BLaER1 treated with 17β-estradiol and CSF1 and Interleukin-3, amounts not matched to agents 10 nM and 100 nM (cell line): ENCODE data around the gene DNLZ.
A peak's percentile ranks its signal among the peaks of the same experiment; 100 is the strongest.

Source experiments
- H3K27ac ChIP-seq, 11 experiments: shearing (Covaris generic); formaldehyde crosslinking; 2 replicates each; pipeline ENCODE4 v1.8.1; 2022
- H3K27me3 ChIP-seq, 11 experiments: shearing (Covaris generic); formaldehyde crosslinking; 2 replicates each; pipeline ENCODE4 v1.8.1; 2022
- H3K36me3 ChIP-seq, 11 experiments: shearing (Covaris generic); formaldehyde crosslinking; 2 replicates each; pipeline ENCODE4 v1.8.1; 2022
- H3K4me1 ChIP-seq, 10 experiments: shearing (Covaris generic); formaldehyde crosslinking; 2 replicates each; pipeline ENCODE4 v1.8.1; 2022
- H3K4me2 ChIP-seq, 11 experiments: shearing (Covaris generic); formaldehyde crosslinking; 2 replicates each; pipeline ENCODE4 v1.8.1; 2022
- H3K4me3 ChIP-seq, 10 experiments: shearing (Covaris generic); formaldehyde crosslinking; 2 replicates each; pipeline ENCODE4 v1.8.1; 2022
- H3K9ac ChIP-seq, 11 experiments: shearing (Covaris generic); formaldehyde crosslinking; 2 replicates each; pipeline ENCODE4 v1.8.1; 2022
- H3K9me3 ChIP-seq, 11 experiments: shearing (Covaris generic); formaldehyde crosslinking; replicated peaks in 1 of 11; 2 replicates each; pipeline ENCODE4 v1.8.1; 2022
- H4K20me1 ChIP-seq, 11 experiments: shearing (Covaris generic); formaldehyde crosslinking; 2 replicates each; pipeline ENCODE4 v1.8.1; 2022
- Cebpa-rat ChIP-seq, 11 experiments: shearing (Covaris generic); IDR thresholded peaks; 2 replicates each; pipeline ENCODE4 v1.8.1; 2022

DNLZ gene

DNA sequence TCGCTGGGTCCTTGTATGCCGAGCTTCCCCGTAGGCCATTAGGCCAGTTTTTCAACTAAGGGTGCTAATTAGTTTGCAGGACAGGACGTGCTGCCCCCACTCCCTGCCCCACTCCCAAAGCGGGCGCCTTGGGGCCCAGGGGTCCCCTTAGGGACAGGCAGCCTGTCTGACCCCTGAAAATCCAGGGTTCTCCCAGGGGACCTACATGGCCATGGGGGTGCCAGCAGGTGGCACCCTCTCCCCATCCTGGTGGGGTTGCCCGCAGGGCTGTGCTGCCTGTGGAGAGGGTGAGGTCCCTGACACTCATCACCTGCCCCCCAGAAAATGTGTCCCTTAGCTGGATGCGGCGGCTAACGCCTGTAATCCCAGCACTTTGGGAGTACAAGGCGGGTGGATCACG is 51.1 kb downstream of the DNLZ start:
- peak overlapping the region in 4 of 11 experiments; percentile 73 to 81 (median 78); a peak in 5 of 22 replicates for H3K9ac ChIP-seq
- peak overlapping the region in 9 of 11 experiments; percentile 77 to 98 (median 94); a peak in 18 of 22 replicates for H3K4me2 ChIP-seq
- H4K20me1 ChIP-seq, result peaks cover 0 to 10% (median 0%) of the 10 kb centered on the region in 11 experiments; a peak in 2 of 22 replicates
- peaks cover 0 to 28% (median 0%) of the 10 kb centered on the region in 11 experiments; a peak in 4 of 22 replicates for H3K27me3 ChIP-seq
- H3K4me1 ChIP-seq, result peaks cover 44 to 83% (median 74%) of the 10 kb centered on the region in 10 experiments
- peaks cover 0 to 10% (median 0%) of the 10 kb centered on the region in 11 experiments; a peak in 2 of 22 replicates for H3K36me3 ChIP-seq
- peak overlapping the region in 4 of 11 experiments; percentile 85 to 91 (median 88); a peak in 7 of 22 replicates for H3K27ac ChIP-seq
- no peak for TF ChIP-seq Cebpa-rat (IDR thresholded peaks at IDR 0.05)
- peaks cover 18 to 29% (median 26%) of the 10 kb centered on the region in 11 experiments for H3K9me3 ChIP-seq
- H3K4me3 ChIP-seq, result no peak overlapping the region

DNA sequence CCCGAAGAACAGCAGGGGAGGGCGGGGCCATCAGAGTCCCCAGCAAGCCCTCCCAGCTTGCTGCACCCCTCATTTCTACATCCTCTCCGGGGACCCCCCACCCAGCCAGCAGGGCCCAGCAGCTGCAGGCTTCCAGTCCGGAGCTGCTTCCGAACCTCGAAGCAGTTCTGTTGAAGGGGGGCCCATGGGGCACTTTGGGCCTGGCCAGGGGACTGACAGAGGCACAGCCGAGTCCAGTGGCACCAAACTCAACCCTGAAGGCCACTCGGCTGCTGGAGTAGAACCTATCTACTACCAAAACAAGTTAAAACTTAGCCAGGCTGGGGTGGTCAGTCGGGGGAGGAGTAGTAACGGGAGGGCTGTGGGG is 51.6 kb downstream of the DNLZ start:
- Histone ChIP-seq H3K4me3 (no peak overlapping the region; a peak in 1 of 20 replicates), H3K4me1 (peaks cover 44 to 83% (median 74%) of the 10 kb centered on the region in 10 experiments), H3K27ac (peak overlapping the region in 5 of 11 experiments; percentile 70 to 91 (median 86); a peak in 8 of 22 replicates), H3K4me2 (peak overlapping the region; percentile 54 to 98 (median 93)), H3K9me3 (peaks cover 18 to 29% (median 26%) of the 10 kb centered on the region in 11 experiments), H3K27me3 (peaks cover 0 to 30% (median 0%) of the 10 kb centered on the region in 11 experiments; a peak in 5 of 22 replicates), H3K36me3 (peaks cover 0 to 10% (median 0%) of the 10 kb centered on the region in 11 experiments; a peak in 2 of 22 replicates), H3K9ac (peak overlapping the region in 5 of 11 experiments; percentile 52 to 81 (median 77); a peak in 6 of 22 replicates), H4K20me1 (peaks cover 0 to 11% (median 0%) of the 10 kb centered on the region in 11 experiments; a peak in 3 of 22 replicates)
- no peak for TF ChIP-seq Cebpa-rat (IDR thresholded peaks at IDR 0.05)

DNA sequence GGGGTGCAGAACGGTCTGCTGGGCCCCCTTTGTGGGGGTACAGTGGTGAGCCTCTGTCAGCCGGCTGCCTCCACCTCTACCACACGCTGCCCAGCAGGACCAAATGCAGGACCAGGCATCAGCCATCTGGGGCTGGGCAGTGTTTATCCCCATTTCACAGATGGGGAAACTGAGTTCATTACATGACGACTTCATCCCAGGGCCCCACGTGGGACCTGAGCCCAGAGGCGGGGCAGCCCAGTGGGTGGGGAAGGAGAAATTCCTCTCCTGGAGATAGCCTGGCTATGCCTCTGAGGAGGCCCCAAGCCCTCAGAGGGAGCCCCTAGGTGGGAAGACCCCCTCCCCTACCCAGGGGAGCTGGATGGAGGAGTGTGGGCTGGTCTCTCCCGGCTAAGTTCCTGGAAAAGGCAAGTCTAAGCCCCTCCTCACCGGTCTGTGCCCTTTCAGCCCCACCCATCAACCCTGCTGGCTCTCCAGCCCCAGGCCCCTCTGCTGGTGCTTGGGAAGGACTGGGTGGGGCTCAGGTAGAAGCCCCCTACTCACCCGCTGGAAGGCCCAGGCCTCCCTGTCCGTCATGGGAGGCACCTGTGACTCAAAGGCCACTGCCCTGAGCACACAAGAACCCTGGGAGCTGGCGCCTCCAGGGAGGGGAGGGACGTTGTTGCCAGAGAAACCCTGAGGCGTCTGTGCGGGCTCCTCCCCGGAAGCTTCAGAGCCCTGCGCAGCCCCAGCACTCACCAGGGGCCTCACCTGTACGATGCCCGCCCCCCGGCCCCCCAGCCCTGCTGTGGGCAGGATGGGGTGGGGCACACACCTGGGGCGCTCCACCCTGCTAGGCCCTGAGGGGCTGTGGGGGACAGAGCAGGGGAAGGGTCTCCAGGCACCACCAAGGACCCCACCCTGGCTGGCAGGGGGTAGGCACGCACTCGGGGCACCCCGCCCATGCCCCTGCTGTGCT is 52.2 kb downstream of the DNLZ start:
- H3K9me3 ChIP-seq, result peaks cover 18 to 25% (median 23%) of the 10 kb centered on the region in 11 experiments
- H3K4me1 ChIP-seq, result peaks cover 48 to 83% (median 75%) of the 10 kb centered on the region in 10 experiments
- peak overlapping the region in 10 of 11 experiments; percentile 18 to 81 (median 56); a peak in 17 of 22 replicates for H3K9ac ChIP-seq
- H3K4me2 ChIP-seq, result peak overlapping the region; percentile 54 to 98 (median 93)
- peaks cover 0 to 10% (median 0%) of the 10 kb centered on the region in 11 experiments; a peak in 2 of 22 replicates for H3K36me3 ChIP-seq
- peaks cover 0 to 18% (median 3%) of the 10 kb centered on the region in 11 experiments; a peak in 9 of 22 replicates for H4K20me1 ChIP-seq
- H3K27me3 ChIP-seq, result peaks cover 0 to 36% (median 0%) of the 10 kb centered on the region in 11 experiments; a peak in 7 of 22 replicates
- peak overlapping the region in 6 of 10 experiments; percentile 16 to 42 (median 21); a peak in 7 of 20 replicates for H3K4me3 ChIP-seq
- TF ChIP-seq Cebpa-rat (IDR thresholded peaks at IDR 0.05), result no peak
- H3K27ac ChIP-seq, result peak overlapping the region in 8 of 11 experiments; percentile 48 to 91 (median 78); a peak in 17 of 22 replicates

DNA sequence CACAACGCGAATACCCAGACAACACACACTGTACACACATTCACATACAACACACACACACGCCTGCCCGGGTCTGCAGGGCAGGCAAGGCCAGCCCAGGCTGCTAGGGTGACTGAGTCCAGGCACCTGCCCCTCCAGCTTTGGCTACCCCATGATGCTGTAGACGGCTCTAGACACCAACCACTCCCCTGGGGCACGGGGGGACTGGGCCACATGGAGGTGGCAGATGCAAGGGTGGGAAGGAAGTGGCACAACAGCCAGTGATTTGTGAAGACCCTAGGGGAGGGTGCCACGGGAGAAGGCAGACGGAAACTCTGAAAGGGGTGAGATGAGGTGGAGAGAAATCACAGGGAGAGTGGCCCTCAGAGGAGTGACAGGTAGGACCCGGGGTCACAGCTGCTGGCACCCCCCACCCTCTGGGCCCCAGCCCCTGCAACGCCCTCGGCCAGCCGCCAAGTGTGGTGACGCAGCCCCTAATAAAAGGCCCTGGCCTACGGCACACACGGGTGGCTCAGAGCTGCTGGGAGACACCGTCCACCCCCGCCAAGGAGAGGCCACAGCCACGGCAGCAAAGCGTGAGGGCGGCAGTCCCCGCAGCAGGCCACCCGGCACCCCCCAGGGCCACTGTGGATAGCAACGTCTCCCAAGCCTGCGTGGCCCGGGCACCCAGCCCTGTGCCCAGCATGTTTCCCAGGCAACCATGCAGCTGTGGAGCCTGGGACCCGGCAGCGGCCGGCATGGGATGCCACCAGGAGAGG is 53.1 kb downstream of the DNLZ start:
- Histone ChIP-seq H3K36me3 (peaks cover 0 to 7% (median 0%) of the 10 kb centered on the region in 11 experiments; a peak in 2 of 22 replicates), H3K9me3 (peaks cover 12 to 16% (median 14%) of the 10 kb centered on the region in 11 experiments), H3K27me3 (peaks cover 0 to 45% (median 0%) of the 10 kb centered on the region in 11 experiments; a peak in 7 of 22 replicates), H3K4me2 (peak overlapping the region; percentile 54 to 98 (median 93)), H4K20me1 (peaks cover 0 to 27% (median 12%) of the 10 kb centered on the region in 11 experiments; a peak in 12 of 22 replicates), H3K4me1 (peaks cover 57 to 90% (median 83%) of the 10 kb centered on the region in 10 experiments), H3K27ac (peak overlapping the region in 8 of 11 experiments; percentile 48 to 91 (median 78); a peak in 17 of 22 replicates), H3K4me3 (peak overlapping the region in 7 of 10 experiments; percentile 1 to 42 (median 20); a peak in 7 of 20 replicates), H3K9ac (peak overlapping the region in 9 of 11 experiments; percentile 40 to 81 (median 59); a peak in 15 of 22 replicates)
- TF ChIP-seq Cebpa-rat (IDR thresholded peaks at IDR 0.05), result peak in 4 of 11 experiments; percentile 43 to 87 (median 67); a peak in 6 of 22 replicates

DNA sequence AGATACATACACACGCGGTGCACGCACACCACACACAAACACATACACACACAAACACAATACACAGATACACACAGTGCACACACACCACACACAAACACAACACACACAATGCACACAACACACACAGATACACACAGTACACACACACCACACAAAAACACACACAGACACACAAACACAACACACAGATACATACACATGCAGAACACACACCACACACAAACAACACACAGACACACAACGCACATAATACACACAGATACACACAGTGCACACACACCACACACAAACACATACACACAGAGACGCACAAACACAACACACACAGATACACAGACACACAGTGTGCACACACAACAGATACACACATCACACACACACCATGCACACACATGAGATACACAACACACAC is 53.7 kb downstream of the DNLZ start:
- H3K4me1 ChIP-seq, result peaks cover 62 to 96% (median 90%) of the 10 kb centered on the region in 10 experiments
- H4K20me1 ChIP-seq, result peaks cover 0 to 33% (median 18%) of the 10 kb centered on the region in 11 experiments; a peak in 12 of 22 replicates
- no peak for TF ChIP-seq Cebpa-rat (IDR thresholded peaks at IDR 0.05)
- H3K9ac ChIP-seq, result peak overlapping the region in 5 of 11 experiments; percentile 27 to 80 (median 61); a peak in 8 of 22 replicates
- peak overlapping the region; percentile 54 to 98 (median 93); a peak in 21 of 22 replicates for H3K4me2 ChIP-seq
- H3K9me3 ChIP-seq, result peaks cover 5 to 9% (median 8%) of the 10 kb centered on the region in 11 experiments
- peak overlapping the region in 7 of 11 experiments; percentile 55 to 91 (median 85); a peak in 14 of 22 replicates for H3K27ac ChIP-seq
- peaks cover 0 to 51% (median 0%) of the 10 kb centered on the region in 11 experiments; a peak in 7 of 22 replicates for H3K27me3 ChIP-seq
- peaks cover 0 to 1% (median 0%) of the 10 kb centered on the region in 11 experiments; a peak in 2 of 22 replicates for H3K36me3 ChIP-seq
- H3K4me3 ChIP-seq, result peak overlapping the region in 3 of 10 experiments; percentile 1 to 31 (median 3); a peak in 2 of 20 replicates
